Prostate gland (tissue), 2 donors: ENCODE measurements around the gene TSGA10IP. TPM values are rescaled to one million over a fixed set of nuclear protein-coding genes. Genes with fewer than 3 reads are reported as not detected.

Experiments
- DNase-seq: peaks from one replicate; pipeline ENCODE4 v3.0.0-alpha.2; 2019; ENCODE audit warnings: low spot score
- H3K27ac ChIP-seq, 2 donors: fragments of 200-600 bp; sonication (generic); 2 replicates each; pipeline ENCODE4 v1.5.1; 2017 to 2019
- H3K27me3 ChIP-seq: fragments of 200-600 bp; sonication (generic); replicated peaks from 2 replicates; pipeline ENCODE4 v1.5.1; 2019; ENCODE audit not compliant: insufficient read depth
- H3K36me3 ChIP-seq, 2 donors: fragments of 200-600 bp; sonication (generic); 1 replicate in 1 of 2; 2 replicates in 1 of 2; pipeline versions ENCODE4 v1.5.1 to v1.8.1; 2017 to 2019
- H3K4me1 ChIP-seq: fragments of 200-600 bp; sonication (generic); replicated peaks from 2 replicates; pipeline ENCODE4 v1.5.1; 2019
- H3K4me3 ChIP-seq, 2 donors: fragments of 200-600 bp; sonication (generic); 2 replicates each; pipeline ENCODE4 v1.5.1; 2017 to 2019
- H3K9me3 ChIP-seq: fragments of 200-600 bp; sonication (generic); 2 replicates; pipeline ENCODE4 v1.5.1; 2017
- CTCF ChIP-seq, 4 experiments: fragments of 200-600 bp in 2 of 4; fragments of 450-650 bp in 2 of 4; sonication (generic) in 2 of 4; IDR thresholded peaks; 1 replicate in 3 of 4; 2 replicates in 1 of 4; pipeline ENCODE4 v1.5.1; 2016 to 2019; ENCODE audit warnings: antibody characterized with exemption in 4 of 4, mild to moderate bottlenecking in 2 of 4, moderate library complexity in 2 of 4
- POLR2A ChIP-seq: fragments of 450-650 bp; IDR thresholded peaks from one replicate; pipeline ENCODE4 v1.6.1; 2016; ENCODE audit warnings: antibody characterized with exemption, mild to moderate bottlenecking
- POLR2AphosphoS5 ChIP-seq: sonication (generic); formaldehyde crosslinking; IDR thresholded peaks from one replicate; pipeline ENCODE4 v1.6.1; 2017; ENCODE audit warnings: antibody characterized with exemption
- WGBS: methylation state at CpG from one replicate; pipeline ENCODE4 v1.1.5; 2018; 5-methylcytosine and 5-hydroxymethylcytosine counted together
- intact Hi-C: fragments of 100-400 bp; cut with DNase I; formaldehyde crosslinking; loops from one replicate; pipeline ENCODE4 v1.14.2; 2022
- total RNA-seq, 2 donors: library from RNA; depleted of rRNA; stranded (reverse); fragments of >200 nt; gene quantifications; one replicate each; pipeline ENCODE4 v1.1.0, GENCODE V29; 2016

Gene TSGA10IP
- total RNA-seq, 2 donors from 2014 or later = 0.68 TPM; not detected in 1

- Histone ChIP-seq H3K9me3 (no peaks in the 10 kb centered on the region), H3K4me1 (no peaks in the 10 kb centered on the region), H3K36me3 (no peaks in the 10 kb centered on the region), H3K27ac (no peak overlapping the region), H3K27me3 (no peaks in the 10 kb centered on the region), H3K4me3 (no peak overlapping the region)
- intact Hi-C loops = no loop called here
- DNase-seq = no peak
- no peak for TF ChIP-seq CTCF (IDR thresholded peaks at IDR 0.05)
- TF ChIP-seq POLR2A = no peak
- TF ChIP-seq POLR2AphosphoS5 = no peak
- 45% methylated on average over 6 of the region's 6 CpGs for WGBS
Measured at GRCh38 chr11:65952052-65952521, 6.8 kb downstream of the TSGA10IP start.

GRCh38 chr11:65953471-65953870 lies 8.2 kb downstream of the TSGA10IP start:
- no peak overlapping the region for H3K4me3 ChIP-seq
- H3K4me1 ChIP-seq = no peaks in the 10 kb centered on the region
- TF ChIP-seq CTCF (IDR thresholded peaks at IDR 0.05) (no peak), POLR2A (no peak), POLR2AphosphoS5 (no peak)
- WGBS = 93% methylated on average over 20 of the region's 20 CpGs
- no peaks in the 10 kb centered on the region for H3K27me3 ChIP-seq
- H3K9me3 ChIP-seq = no peaks in the 10 kb centered on the region
- no peaks in the 10 kb centered on the region for H3K36me3 ChIP-seq
- no peak overlapping the region for H3K27ac ChIP-seq
- intact Hi-C loops = no loop called here
- no peak for DNase-seq

GRCh38 chr11:65954771-65955170 lies 9.5 kb downstream of the TSGA10IP start:
- no peak for DNase-seq
- no peak for TF ChIP-seq CTCF (IDR thresholded peaks at IDR 0.05)
- WGBS = 52% methylated on average over 8 of the region's 8 CpGs
- Histone ChIP-seq H3K27ac (no peak overlapping the region), H3K4me3 (no peak overlapping the region), H3K27me3 (no peaks in the 10 kb centered on the region), H3K9me3 (no peaks in the 10 kb centered on the region), H3K4me1 (no peaks in the 10 kb centered on the region), H3K36me3 (no peaks in the 10 kb centered on the region)
- intact Hi-C loops = no loop called here

DNA sequence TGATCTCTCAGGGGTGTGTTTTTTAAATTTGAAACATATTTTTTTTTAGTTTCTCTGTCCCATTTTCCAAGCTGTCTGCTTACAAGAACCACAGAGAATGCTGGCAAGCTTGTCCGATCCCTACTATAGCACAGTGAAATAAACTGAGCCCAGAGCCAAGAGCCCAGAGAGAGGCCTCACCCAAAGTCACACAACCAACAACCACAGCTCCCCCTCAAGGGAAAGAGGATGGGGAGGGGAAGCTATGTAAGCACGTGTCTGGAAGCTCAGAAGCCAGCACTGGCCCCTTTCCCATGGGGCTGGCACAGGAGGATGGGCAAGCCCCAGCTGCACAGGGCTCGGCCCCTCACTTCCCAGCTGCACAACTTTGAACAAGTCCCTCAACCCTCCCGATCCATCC lies 13.0 kb downstream of the TSGA10IP start:
- no peak overlapping the region for H3K4me3 ChIP-seq
- H3K4me1 ChIP-seq = peaks cover 10% of the 10 kb centered on the region
- no peak for DNase-seq
- TF ChIP-seq POLR2A (no peak), POLR2AphosphoS5 (no peak), CTCF (IDR thresholded peaks at IDR 0.05) (no peak)
- intact Hi-C loops = no loop called here
- H3K27me3 ChIP-seq = no peaks in the 10 kb centered on the region
- H3K36me3 ChIP-seq = no peaks in the 10 kb centered on the region
- 48% methylated on average over 4 of the region's 4 CpGs for WGBS
- H3K27ac ChIP-seq = no peak overlapping the region
- H3K9me3 ChIP-seq = no peaks in the 10 kb centered on the region

- peaks cover 12% of the 10 kb centered on the region for H3K4me1 ChIP-seq
- H3K27ac ChIP-seq = no peak overlapping the region
- no peak overlapping the region for H3K4me3 ChIP-seq
- DNase-seq = no peak
- intact Hi-C loops = no loop called here
- TF ChIP-seq POLR2A = no peak
- no peak for TF ChIP-seq CTCF (IDR thresholded peaks at IDR 0.05)
- TF ChIP-seq POLR2AphosphoS5 = no peak
- no peaks in the 10 kb centered on the region for H3K27me3 ChIP-seq
- H3K9me3 ChIP-seq = no peaks in the 10 kb centered on the region
- WGBS = 59% methylated on average over 17 of the region's 17 CpGs
- H3K36me3 ChIP-seq = no peaks in the 10 kb centered on the region
Measured at GRCh38 chr11:65958774-65959420, 13.6 kb downstream of the TSGA10IP start.
